Measurements from ENCODE around the gene SUSD1.

DNA sequence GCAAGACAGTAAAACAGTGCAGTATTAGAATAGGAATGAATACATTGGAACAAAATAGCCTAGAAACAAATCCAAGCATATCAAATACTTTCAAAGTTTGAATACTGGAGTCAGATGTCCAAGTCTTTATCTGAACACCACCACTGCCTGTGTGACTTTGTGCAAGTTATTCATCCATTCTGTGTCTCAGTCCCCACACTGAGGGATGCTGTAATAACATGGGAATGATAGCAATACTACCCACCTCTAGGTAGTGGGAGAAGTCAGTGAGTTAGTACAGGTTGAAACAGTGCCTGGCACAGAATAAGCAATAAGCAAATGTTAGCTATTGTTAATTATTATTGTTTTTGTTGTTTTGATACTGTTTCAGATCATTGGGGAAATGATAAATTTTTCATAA, 130.9 kb downstream of the SUSD1 start:
- TF ChIP-seq, protein P1, sequence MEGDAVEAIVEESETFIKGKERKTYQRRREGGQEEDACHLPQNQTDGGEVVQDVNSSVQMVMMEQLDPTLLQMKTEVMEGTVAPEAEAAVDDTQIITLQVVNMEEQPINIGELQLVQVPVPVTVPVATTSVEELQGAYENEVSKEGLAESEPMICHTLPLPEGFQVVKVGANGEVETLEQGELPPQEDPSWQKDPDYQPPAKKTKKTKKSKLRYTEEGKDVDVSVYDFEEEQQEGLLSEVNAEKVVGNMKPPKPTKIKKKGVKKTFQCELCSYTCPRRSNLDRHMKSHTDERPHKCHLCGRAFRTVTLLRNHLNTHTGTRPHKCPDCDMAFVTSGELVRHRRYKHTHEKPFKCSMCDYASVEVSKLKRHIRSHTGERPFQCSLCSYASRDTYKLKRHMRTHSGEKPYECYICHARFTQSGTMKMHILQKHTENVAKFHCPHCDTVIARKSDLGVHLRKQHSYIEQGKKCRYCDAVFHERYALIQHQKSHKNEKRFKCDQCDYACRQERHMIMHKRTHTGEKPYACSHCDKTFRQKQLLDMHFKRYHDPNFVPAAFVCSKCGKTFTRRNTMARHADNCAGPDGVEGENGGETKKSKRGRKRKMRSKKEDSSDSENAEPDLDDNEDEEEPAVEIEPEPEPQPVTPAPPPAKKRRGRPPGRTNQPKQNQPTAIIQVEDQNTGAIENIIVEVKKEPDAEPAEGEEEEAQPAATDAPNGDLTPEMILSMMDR (IDR thresholded peaks at IDR 0.05; ENCODE audit: poor library complexity) = no peak
- TF ChIP-seq EZH2 (IDR thresholded peaks at IDR 0.05; ENCODE audit: borderline replicate concordance) (no peak), EZH2phosphoT487 (IDR thresholded peaks at IDR 0.05; ENCODE audit: low read depth, severe bottlenecking, unreplicated experiment) (no peak)
